ENCODE measurements around the gene ELOB.

The ELOB gene

GRCh38 chr16:2782583-2783351, 5.7 kb upstream of the ELOB start:
- no peak for DNase-seq

DNA sequence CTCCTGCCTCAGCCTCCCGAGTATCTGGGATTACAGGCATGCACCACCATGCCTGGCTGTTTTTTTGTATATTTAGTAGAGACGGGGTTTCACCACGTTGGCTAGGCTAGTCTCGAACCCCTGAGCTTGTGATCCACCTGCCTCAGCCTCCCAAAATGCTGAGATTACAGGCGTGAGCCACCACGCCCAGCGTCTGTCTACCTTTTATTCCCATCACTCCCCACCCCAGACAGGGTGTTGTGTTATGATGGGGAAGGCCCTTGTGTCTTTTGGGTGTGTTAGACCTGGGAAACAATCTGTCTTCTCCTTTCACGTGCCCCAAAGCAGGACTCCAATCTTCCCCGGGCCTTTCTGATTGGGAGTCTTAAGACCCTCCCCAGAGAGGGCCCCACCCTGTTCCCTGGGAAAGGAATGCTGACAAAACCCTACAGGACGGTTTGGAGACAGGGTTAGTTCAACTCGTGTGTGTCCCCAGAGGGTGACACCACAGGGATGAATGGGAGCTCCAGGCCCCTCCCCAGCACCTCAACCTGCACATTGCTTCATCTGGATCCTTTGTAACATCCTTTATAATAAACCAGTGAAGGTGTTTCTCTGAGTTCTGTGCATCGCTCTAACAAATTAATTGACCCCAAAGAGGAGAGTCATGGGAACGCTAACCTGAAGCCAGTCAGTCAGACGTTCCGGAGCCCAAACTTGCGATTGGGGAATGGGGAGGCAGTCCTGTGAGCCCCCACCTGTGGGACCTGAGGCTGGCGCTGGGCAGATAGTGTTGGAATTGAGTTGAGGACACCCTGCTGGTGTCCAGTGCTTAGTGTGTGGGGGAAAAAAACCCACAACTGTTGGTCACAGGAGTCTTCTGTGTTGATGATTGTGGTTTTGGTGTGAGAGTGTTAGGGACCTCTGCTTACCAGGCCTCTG, 3.2 kb upstream of the ELOB start:
- no peak for DNase-seq

DNA sequence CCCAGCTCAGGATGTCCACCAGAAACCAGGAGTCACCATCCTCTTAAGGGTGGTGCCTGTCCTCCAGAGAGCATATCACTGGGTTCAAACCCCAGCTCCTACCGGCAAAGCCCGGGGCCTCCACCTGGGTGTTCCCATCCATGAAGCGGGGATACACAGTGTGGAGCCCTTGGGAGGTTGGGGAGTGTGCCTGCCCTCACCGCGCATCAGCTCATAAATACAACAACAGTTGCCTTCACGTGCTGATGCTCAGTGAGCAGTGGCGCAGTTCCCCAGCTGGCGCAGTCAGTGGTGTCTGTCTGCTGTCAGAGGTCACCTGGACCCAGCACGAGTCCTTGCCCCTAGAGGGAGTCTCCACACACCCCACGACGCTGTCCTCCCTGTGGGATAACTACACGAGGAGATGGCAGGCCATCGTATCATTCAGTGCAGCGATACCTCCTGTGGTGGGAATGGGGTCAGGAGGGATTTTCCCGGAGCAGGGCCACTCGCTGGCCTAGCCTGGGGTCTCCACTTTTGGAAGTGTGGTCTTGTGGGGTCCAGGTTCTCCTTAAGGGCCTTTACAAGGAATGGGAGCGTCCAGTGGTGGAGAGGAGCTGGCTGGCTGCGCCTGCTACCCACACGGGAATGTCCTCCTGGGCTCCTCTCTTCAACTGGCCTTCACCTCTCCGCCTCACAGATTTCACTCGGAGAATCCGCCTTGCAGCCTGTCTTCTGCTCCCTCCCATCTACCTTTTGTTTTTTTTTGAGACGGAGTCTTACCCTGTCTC, 2.3 kb upstream of the ELOB start:
- DNase-seq, result no peak

DNA sequence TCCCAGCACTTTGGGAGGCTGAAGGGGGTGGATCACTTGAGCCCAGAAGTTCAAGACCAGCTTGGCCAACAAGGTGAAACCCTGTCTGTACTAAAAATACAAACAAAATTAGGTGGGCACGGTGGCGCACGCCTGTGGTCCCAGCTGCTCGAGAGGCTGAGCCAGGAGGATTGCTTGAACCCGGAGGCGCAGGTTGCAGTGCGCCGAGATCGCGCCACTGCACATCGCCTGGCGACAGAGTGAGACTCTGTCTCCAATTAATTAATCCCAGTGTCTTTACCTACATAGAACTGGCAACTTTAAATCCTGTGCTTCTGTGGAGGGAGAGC, 1.5 kb upstream of the ELOB start:
- DNase-seq, result no peak

DNA sequence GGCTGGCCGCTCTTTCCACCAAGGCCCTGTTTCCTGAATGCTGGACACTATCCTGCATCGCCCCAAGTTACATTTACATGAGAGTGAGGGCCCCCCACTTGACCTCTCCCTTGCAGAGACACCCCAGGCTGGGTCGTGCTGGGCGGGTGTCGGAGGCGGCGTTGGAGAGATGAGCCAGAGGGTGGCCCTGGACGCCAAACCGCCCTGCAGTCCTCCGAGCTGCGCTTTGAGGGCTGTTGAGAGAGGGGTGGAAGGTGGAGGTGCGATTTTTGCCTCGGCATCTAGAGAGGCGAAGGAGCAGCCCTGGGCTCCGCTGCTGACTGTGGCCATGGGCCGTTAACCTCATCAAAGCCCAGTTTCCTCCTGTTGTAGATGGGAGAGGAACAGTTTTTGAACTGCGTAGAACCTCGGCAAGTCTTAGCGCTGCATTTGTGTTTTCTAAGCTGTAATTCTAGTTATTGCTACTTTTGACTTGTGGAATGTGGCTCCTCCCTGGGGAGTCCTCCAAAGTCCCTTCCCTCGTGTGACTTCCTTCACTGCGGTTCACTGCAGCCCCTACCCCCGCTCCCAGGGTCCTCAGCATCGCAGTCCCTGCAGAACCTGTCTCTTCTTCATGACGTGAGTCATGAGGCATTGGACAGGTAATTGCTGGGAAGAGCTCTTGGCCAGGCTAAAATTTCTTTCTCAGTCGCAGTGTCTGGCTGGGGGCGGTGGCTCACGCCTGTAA, 986 bp upstream of the ELOB start:
- DNase-seq, result no peak

DNA sequence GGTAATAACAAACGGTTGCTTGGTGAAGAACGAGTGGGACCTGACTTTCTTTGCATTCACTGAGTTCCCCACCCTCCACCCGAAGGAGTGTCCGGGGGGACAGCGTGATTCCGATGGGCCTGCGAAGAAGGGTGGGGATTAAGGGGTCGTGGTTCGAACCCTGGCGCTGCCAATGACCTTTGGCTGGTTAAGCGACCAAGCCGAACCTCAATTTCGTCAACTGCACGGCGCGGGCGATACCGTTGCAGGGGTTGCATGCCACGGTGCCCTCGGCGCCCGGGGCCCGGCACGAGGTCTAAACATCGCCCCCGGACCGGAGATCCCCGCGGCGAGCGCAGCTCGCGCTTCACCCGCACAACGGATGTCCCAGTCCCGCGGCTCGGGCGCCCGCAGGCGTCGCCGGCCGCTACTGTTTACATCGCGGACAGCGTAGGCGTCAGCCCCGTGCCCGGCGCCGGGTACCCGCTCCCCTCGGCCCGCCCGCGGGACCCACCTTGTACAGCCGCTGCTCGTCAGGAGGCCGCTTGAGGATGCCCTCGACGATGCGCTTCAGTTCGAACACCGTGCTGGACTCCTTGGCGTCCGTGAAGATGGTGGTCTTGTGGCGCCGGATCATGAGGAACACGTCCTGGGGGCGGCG, 460 bp downstream of the ELOB start:
- no peak for DNase-seq

- no peak for DNase-seq
Measured at GRCh38 chr16:2775765-2776499, 1.1 kb downstream of the ELOB start.

DNA sequence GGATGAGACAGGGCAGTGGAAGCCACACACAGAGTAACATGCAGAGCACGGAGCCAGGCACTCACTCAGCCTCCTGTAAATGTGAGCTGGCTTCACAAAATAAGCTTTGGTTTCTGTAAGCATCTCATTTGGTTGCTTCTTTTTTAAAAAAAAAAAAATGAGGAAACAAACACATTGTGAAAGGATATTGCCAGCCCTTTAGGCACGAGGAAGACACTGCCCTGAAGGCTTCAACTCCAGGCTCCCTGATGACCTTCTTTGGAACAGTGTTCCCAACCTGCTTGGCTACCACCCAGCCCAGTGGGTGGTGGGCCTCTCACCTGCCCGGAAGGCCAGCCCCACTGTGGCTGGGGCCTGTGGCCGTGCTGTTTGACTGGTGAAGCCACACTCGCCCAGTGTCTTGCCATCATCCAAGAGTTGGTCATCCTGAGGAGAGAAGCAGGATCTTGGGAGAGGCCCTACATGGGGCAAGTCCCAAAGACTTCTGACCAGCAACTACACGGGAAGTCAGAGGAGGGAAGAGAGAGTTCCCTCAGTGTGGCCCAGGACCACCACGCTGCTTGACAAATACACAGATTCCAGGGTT, 1.9 kb downstream of the ELOB start:
- no peak for DNase-seq

DNA sequence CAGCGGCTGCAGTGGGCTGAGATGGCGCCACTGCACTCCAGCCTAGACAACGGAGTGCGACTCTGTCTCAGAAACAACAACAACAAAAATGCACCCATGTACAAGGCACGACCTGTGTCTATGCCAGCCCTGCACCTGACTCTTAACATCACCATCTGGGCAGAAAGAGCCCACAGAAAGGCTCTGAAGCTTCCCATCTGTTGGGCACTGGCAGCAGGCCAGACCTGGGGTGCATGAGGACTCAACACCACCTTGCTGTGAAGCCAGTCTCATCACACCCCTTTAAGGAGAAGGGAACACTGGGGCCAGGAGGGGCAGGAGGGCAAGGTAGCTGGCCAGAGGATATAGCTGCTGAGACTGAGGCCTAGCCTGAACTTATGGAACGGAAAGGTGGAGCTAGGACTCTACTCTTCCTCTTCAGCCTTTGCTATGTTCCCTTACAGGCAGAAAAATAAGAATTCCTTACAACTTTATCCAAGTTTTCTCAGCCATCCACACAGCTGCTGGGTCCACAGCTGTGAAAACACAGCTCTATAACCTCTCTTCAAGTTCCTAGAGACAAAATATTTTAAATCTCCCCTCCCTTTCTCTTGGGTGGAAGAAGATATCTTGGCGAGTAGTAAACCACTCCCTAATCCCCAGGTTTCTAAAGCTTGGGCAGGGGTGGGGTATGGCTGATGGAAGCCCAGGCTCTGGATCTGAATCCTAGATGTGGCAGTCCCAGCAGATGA, 2.8 kb downstream of the ELOB start:
- DNase-seq, result no peak

GRCh38 chr16:2773188-2773968, 3.7 kb downstream of the ELOB start:
- no peak for DNase-seq

DNA sequence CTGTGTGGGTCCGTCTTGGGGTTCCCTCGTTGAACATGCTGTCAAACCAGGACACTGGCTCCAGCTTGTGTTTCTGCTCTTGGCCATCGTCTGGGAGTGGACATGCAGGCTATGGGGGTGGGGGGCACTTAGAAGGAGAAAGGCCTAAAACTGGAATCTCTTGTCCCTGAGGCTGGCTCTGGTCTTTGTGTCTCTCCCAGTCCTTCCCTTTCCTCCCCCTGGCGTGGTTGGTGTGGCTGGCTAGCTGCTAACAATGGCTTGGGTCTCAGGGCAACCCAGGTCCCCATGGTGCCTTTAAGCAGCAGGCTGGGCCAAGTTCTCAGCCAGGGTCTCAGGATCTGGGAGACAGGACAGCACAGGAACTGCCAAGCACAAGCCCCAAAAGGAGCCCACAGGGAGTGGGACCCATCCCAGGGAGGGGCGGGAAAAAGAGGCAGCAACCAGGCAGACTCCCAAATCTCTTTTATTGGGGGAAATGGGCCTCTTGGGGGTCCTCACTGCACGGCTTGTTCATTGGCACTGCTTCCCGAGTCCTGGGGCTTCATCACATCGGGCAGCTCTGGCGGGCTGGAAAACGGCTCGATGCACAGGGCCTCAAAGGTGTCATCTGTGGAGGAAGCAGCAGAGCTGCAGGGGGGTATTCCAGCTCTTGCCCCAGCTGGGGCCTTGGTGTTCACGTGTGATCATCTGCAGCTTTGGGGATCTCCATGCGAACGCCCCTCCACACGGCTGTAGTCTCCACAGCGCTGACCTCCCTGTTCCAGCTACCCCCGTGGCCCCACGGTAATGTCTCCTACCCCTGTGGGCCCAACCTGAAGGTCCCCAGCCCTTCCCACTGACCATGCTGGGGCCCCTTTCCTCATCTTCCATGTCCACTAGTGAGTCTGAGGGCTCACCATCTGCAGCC, 5.3 kb downstream of the ELOB start:
- DNase-seq, result no peak

DNA sequence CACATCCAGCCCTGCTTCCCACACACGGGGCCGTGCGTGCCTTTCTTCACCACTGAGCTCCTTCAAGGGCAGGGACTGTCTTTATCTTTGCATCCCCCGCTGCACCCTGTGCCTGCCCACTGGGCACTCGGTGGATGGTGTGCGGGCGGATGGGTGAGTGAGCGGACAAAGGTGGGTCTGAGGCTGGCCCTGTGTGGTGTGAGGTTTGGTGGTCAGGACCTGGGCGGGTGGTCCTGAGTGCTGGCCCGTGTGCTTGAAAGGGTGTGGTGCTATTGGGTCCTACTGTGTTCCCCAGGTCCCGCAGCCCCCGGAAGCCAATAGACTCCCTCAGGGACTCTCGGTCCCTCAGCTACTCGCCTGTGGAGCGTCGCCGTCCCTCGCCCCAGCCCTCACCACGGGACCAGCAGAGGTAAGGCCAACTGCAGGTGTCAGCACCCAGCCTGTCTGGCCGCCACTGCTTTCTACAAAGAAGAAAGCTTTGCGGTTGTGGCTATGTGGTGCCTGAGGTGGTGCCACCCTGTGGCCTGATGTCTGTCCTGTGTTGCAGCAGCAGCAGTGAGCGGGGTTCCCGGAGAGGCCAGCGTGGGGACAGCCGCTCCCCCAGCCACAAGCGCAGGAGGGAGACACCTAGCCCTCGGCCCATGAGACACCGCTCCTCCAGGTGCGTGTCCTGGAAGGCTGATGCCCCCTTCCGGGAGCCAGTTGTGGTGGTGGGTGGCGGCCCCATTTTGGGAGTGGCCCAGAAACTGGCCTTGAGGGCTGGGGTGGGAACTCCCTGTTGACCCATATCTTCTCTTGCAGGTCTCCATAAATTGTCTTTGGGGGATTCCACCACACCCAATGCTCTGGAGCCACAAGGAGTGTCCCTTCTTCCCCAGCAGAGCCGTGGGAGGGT, 6.8 kb downstream of the ELOB start:
- no peak for DNase-seq

DNA sequence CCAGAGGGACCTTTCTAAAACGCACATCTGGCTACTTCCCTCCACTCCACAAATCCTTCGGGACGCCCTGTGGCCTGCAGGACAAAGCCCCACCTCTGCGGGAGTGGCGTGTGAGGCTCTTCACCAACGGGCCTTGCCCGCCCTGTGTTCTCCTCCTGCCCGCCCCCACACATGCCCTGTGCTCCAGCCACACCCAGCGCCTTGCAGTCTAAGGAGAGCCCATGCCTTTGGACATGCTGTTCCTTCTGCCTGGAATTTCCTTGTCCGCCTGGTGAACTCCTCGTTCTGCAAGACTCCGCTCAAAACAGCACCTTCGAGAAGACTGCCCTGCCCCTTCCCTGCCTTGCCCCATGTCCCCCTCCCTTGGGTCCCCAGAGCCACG, 7.4 kb downstream of the ELOB start:
- DNase-seq, result no peak

DNA sequence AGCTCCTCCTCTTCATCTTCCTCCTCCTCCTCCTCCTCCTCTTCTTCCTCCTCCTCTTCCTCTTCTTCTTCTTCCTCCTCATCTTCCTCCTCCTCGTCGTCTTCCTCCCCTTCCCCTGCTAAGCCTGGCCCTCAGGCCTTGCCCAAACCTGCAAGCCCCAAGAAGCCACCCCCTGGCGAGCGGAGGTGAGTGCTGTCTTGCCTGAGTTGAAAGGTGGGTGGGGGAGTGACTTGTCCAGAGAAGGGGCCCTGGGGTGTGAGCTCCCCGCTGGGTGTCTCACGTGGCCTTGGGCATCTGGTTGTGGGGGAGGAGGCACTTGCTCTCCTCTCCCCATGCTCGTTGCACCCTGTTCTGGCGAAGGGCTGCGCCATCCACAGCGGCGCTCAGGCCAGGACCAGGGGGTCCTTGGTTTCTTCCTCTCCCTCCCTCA, 8.0 kb downstream of the ELOB start:
- DNase-seq, result no peak

- DNase-seq, result no peak
Measured at GRCh38 chr16:2768403-2769089, 8.5 kb downstream of the ELOB start.

- DNase-seq, result no peak
Measured at GRCh38 chr16:2767891-2768290, 9.2 kb downstream of the ELOB start.

Data from DMS153 (cell line).